LNCaP clone FGC (cell line): Measurements from ENCODE around the gene SOX12.

Experiments
- DNase-seq: peaks from one replicate; pipeline ENCODE4 v3.0.0-alpha.2; 2011; ENCODE audit warnings: low read depth
- H3K4me3 ChIP-seq: 2 replicates; pipeline ENCODE4 v1.5.1; 2011; ENCODE audit warnings: mild to moderate bottlenecking, low read depth, low read length, control low read depth
- CTCF ChIP-seq: IDR thresholded peaks from 2 replicates; pipeline ENCODE4 v1.5.1; 2012; ENCODE audit warnings: mild to moderate bottlenecking; ENCODE audit not compliant: control insufficient read depth, insufficient read depth; ENCODE audit errors: extremely low read depth

The SOX12 gene

GRCh38 chr20:325045-325888 lies at the start of gene SOX12:
TSS of gene SOX12 (plus strand) at chr20:325552. CDS start at chr20:325925, 373 bp downstream.
- peak within 1 kb of the TSS; percentile 86 for H3K4me3 ChIP-seq
- peak; percentile 75 for DNase-seq
- no peak for TF ChIP-seq CTCF

- H3K4me3 ChIP-seq, result no peak overlapping the region
- no peak for TF ChIP-seq CTCF
- no peak for DNase-seq
Measured at GRCh38 chr20:275791-276190, 49.6 kb upstream of the SOX12 start.

- no peak for TF ChIP-seq CTCF
- no peak for DNase-seq
Measured at GRCh38 chr20:276620-277495, 48.5 kb upstream of the SOX12 start.

GRCh38 chr20:277496-277781 lies 47.9 kb upstream of the SOX12 start:
- no peak for TF ChIP-seq CTCF
- DNase-seq, result no peak
- no peak overlapping the region for H3K4me3 ChIP-seq

More at GRCh38 chr20:276620-277495, 48.5 kb upstream of the SOX12 start:
- no peak overlapping the region for H3K4me3 ChIP-seq

- TF ChIP-seq CTCF, result no peak
- no peak for DNase-seq
- no peak overlapping the region for H3K4me3 ChIP-seq
Measured at GRCh38 chr20:278181-278580, 47.2 kb upstream of the SOX12 start.

GRCh38 chr20:278607-279571 lies 46.5 kb upstream of the SOX12 start:
- no peak overlapping the region for H3K4me3 ChIP-seq
- DNase-seq, result no peak
- no peak for TF ChIP-seq CTCF
